Smooth muscle cell (in vitro differentiated cells): ENCODE measurements around the gene INHBC. TPM values are rescaled to one million over a fixed set of nuclear protein-coding genes. Genes with fewer than 3 reads are reported as not detected.

Source experiments
- DNase-seq: peaks from one replicate; lab custom pipeline; 2025; ENCODE audit not compliant: unreplicated experiment; lab: John Stamatoyannopoulos, UW
- H2AFZ ChIP-seq: fragments of 200-600 bp; sonication (generic); 2 replicates; pipeline ENCODE4 v1.6.0; 2016; ENCODE audit warnings: antibody characterized with exemption, low read depth, mild to moderate bottlenecking
- H3F3A ChIP-seq: fragments of 200-600 bp; sonication (generic); 2 replicates; pipeline ENCODE4 v1.6.0; 2017; ENCODE audit warnings: antibody characterized with exemption, low read depth
- H3K27ac ChIP-seq: fragments of 200-600 bp; sonication (generic); 2 replicates; pipeline ENCODE4 v1.5.1; 2016; ENCODE audit warnings: low read depth, mild to moderate bottlenecking
- H3K27me3 ChIP-seq: fragments of 200-600 bp; sonication (generic); 2 replicates; pipeline ENCODE4 v1.6.1; 2016; ENCODE audit warnings: low read depth, mild to moderate bottlenecking
- H3K36me3 ChIP-seq: fragments of 200-600 bp; sonication (generic); 2 replicates; pipeline ENCODE4 v1.5.1; 2016; ENCODE audit warnings: low read depth
- H3K4me1 ChIP-seq: fragments of 200-600 bp; sonication (generic); 2 replicates; pipeline ENCODE4 v1.5.1; 2016; ENCODE audit warnings: low read depth
- H3K4me2 ChIP-seq: fragments of 200-600 bp; sonication (generic); 2 replicates; pipeline ENCODE4 v1.6.0; 2016; ENCODE audit warnings: mild to moderate bottlenecking
- H3K4me3 ChIP-seq: fragments of 200-600 bp; sonication (generic); 2 replicates; pipeline ENCODE4 v1.5.1; 2016; ENCODE audit warnings: mild to moderate bottlenecking
- H3K79me2 ChIP-seq: fragments of 200-600 bp; sonication (generic); 2 replicates; pipeline ENCODE4 v1.6.0; 2016; ENCODE audit warnings: low read depth, mild to moderate bottlenecking
- H3K9ac ChIP-seq: fragments of 200-600 bp; sonication (generic); 2 replicates; pipeline ENCODE4 v1.6.0; 2016; ENCODE audit warnings: low read depth
- H3K9me3 ChIP-seq: fragments of 200-600 bp; sonication (generic); replicated peaks from 2 replicates; pipeline ENCODE4 v1.5.1; 2016; ENCODE audit warnings: low read depth
- H4K20me1 ChIP-seq: fragments of 200-600 bp; sonication (generic); 2 replicates; pipeline ENCODE4 v1.6.0; 2016; ENCODE audit warnings: low read depth
- CTCF ChIP-seq: fragments of 200-600 bp; sonication (generic); IDR thresholded peaks from 2 replicates; pipeline ENCODE4 v1.5.1; 2017; ENCODE audit warnings: borderline replicate concordance, mild to moderate bottlenecking, antibody characterized with exemption; ENCODE audit not compliant: insufficient read depth, poor library complexity, severe bottlenecking
- WGBS: methylation state at CpG from one replicate; pipeline ENCODE4 v1.1.7; 2016; ENCODE audit warnings: low lambda C conversion rate; 5-methylcytosine and 5-hydroxymethylcytosine counted together
- polyA plus RNA-seq: library from polyadenylated mRNA; unstranded; fragments of >200 nt; fragmentation: Nextera tagmentation; extraction: Ambion mirVana; gene quantifications from 2 replicates; pipeline ENCODE4 v1.2.1, GENCODE V29; 2016
- total RNA-seq: library from RNA; depleted of rRNA; stranded (reverse); fragments of >200 nt; gene quantifications from 2 replicates; pipeline ENCODE4 v1.2.3, GENCODE V29; 2014

INHBC gene
- total and polyA plus RNA-seq, 2 experiments from 2014 or later, result 0.42 TPM; not detected in 1

- no peaks in the 10 kb centered on the region for H3K9me3 ChIP-seq
- WGBS, result 87% methylated on average over 6 of the region's 6 CpGs
- peaks cover 41% of the 10 kb centered on the region for H3K27me3 ChIP-seq
- H3K9ac ChIP-seq, result no peak within 1 kb of the TSS
- H2AFZ ChIP-seq, result no peak within 1 kb of the TSS
- TF ChIP-seq CTCF, result no peak
- no peak within 1 kb of the TSS for H3K4me2 ChIP-seq
- H3K4me1 ChIP-seq, result peaks cover 13% of the 10 kb centered on the region
- H3K79me2 ChIP-seq, result no peaks in the 10 kb centered on the region
- no peaks in the 10 kb centered on the region for H3F3A ChIP-seq
- no peaks in the 10 kb centered on the region for H4K20me1 ChIP-seq
- no peak within 1 kb of the TSS for H3K4me3 ChIP-seq
- DNase-seq, result no peak
- H3K36me3 ChIP-seq, result no peaks in the 10 kb centered on the region
- H3K27ac ChIP-seq, result no peak within 1 kb of the TSS
These were observed 45.0 kb downstream of the INHBC start, which contains the start of gene ARHGAP9 for GRCh38 chr12:57479376-57480115. Gene ARHGAP9, minus strand, starts transcription at chr12:57479866. Its CDS starts 460 bp downstream, at chr12:57479406.

- Histone ChIP-seq H3K4me1 (no peaks in the 10 kb centered on the region), H2AFZ (no peak overlapping the region), H3K4me2 (no peak overlapping the region), H3K9me3 (no peaks in the 10 kb centered on the region), H3K79me2 (no peaks in the 10 kb centered on the region), H3K27ac (no peak overlapping the region), H3F3A (no peaks in the 10 kb centered on the region), H3K36me3 (no peaks in the 10 kb centered on the region), H4K20me1 (no peaks in the 10 kb centered on the region), H3K27me3 (peaks cover 20% of the 10 kb centered on the region), H3K9ac (no peak overlapping the region), H3K4me3 (no peak overlapping the region)
- no peak for DNase-seq
- WGBS, result 82% methylated on average over 1 of the region's 1 CpG
- no peak for TF ChIP-seq CTCF
These were observed 47.1 kb downstream of the INHBC start for GRCh38 chr12:57481671-57482070.

GRCh38 chr12:57483466-57483865 lies 48.9 kb downstream of the INHBC start:
- Histone ChIP-seq H3K79me2 (peaks cover 7% of the 10 kb centered on the region), H3K9ac (no peak overlapping the region), H3K36me3 (no peaks in the 10 kb centered on the region), H4K20me1 (no peaks in the 10 kb centered on the region), H3F3A (no peaks in the 10 kb centered on the region), H3K27me3 (peaks cover 11% of the 10 kb centered on the region), H3K4me1 (peaks cover under 1% of the 10 kb centered on the region), H3K9me3 (no peaks in the 10 kb centered on the region), H3K27ac (no peak overlapping the region), H3K4me2 (no peak overlapping the region), H2AFZ (no peak overlapping the region), H3K4me3 (no peak overlapping the region)
- TF ChIP-seq CTCF, result no peak
- 38% methylated on average over 5 of the region's 5 CpGs for WGBS
- no peak for DNase-seq

GRCh38 chr12:57485695-57486094 lies 51.1 kb downstream of the INHBC start:
- Histone ChIP-seq H3K36me3 (no peaks in the 10 kb centered on the region), H3K9me3 (no peaks in the 10 kb centered on the region), H3K27ac (no peak overlapping the region), H3K79me2 (peaks cover 27% of the 10 kb centered on the region), H3K4me3 (no peak overlapping the region), H3K4me1 (peaks cover 11% of the 10 kb centered on the region), H3K27me3 (peaks cover 6% of the 10 kb centered on the region), H4K20me1 (no peaks in the 10 kb centered on the region), H2AFZ (no peak overlapping the region), H3K9ac (no peak overlapping the region), H3K4me2 (no peak overlapping the region), H3F3A (no peaks in the 10 kb centered on the region)
- no peak for DNase-seq
- TF ChIP-seq CTCF, result no peak
